Measurements from ENCODE around the gene TK1. TPM values are rescaled to one million over a fixed set of nuclear protein-coding genes. Genes with fewer than 3 reads are reported as not detected.
A peak's percentile ranks its signal among the peaks of the same experiment; 100 is the strongest.

TK1 gene
- total and polyA plus RNA-seq, 12 donors: 1.3 to 11.6 (median 2.5) TPM

- DNase-seq: peak; percentile 66 to 89 (median 82)
- Histone ChIP-seq H3K27me3 (no peaks in the 10 kb centered on the region), H3K9me3 (replicated peaks in 1 of 3) (no peaks in the 10 kb centered on the region), H3K27ac (peak overlapping the region in 4 of 5 donors; percentile 51 to 83 (median 79)), H3K4me1 (replicated peaks in 1 of 2) (peaks cover 22 to 39% of the 10 kb centered on the region in 2 donors), H3K36me3 (replicated peaks in 1 of 2) (peaks cover 0 to 7% of the 10 kb centered on the region in 2 donors), H3K4me3 (peak overlapping the region; percentile 18 to 75 (median 55))
- intact Hi-C loops (cut with DNase I): no loop called here
- TF ChIP-seq POLR2A (IDR thresholded peaks at IDR 0.05) (no peak), CTCF (IDR thresholded peaks at IDR 0.05) (no peak)
- WGBS, 4 donors: 6 to 26% (median 8%) methylated on average over 6 to 38 of the region's 38 CpGs; no CpG with 5 or more reads in 1 of the 4 donors
Measured at GRCh38 chr17:78168903-78169793, 17.7 kb downstream of the TK1 start.

- 0 to 10% (median 0%) methylated on average over 2 to 82 of the region's 84 CpGs for WGBS, 4 donors
- Histone ChIP-seq H3K27ac (peak within 1 kb of the TSS in 4 of 5 donors; percentile 51 to 83 (median 79)), H3K4me1 (replicated peaks in 1 of 2) (peaks cover 18 to 31% of the 10 kb centered on the region in 2 donors), H3K4me3 (peak within 1 kb of the TSS; percentile 18 to 75 (median 55)), H3K36me3 (replicated peaks in 1 of 2) (peaks cover 0 to 7% of the 10 kb centered on the region in 2 donors), H3K9me3 (replicated peaks in 1 of 3) (no peaks in the 10 kb centered on the region), H3K27me3 (no peaks in the 10 kb centered on the region)
- DNase-seq: peak; percentile 78 to 87 (median 85)
- intact Hi-C loops (cut with DNase I): no loop called here
- TF ChIP-seq POLR2A (IDR thresholded peaks at IDR 0.05) (peak; percentile 78 to 83), CTCF (IDR thresholded peaks at IDR 0.05) (no peak)
Measured at GRCh38 chr17:78168242-78168902, 18.5 kb downstream of the TK1 start, which contains the start of gene SYNGR2. Gene SYNGR2 (plus strand): TSS chr17:78168581. CDS start chr17:78168617, 36 bp downstream.

GRCh38 chr17:78166416-78166815 lies 20.4 kb downstream of the TK1 start:
- H3K27me3 ChIP-seq: no peaks in the 10 kb centered on the region
- peaks cover 10 to 14% of the 10 kb centered on the region in 2 donors for H3K4me1 ChIP-seq (replicated peaks in 1 of 2)
- no peak overlapping the region for H3K27ac ChIP-seq
- H3K9me3 ChIP-seq (replicated peaks in 1 of 3): no peaks in the 10 kb centered on the region
- no peak overlapping the region for H3K4me3 ChIP-seq
- no peak for TF ChIP-seq POLR2A (IDR thresholded peaks at IDR 0.05)
- no peak for TF ChIP-seq CTCF (IDR thresholded peaks at IDR 0.05)
- intact Hi-C loops (cut with DNase I): no loop called here
- no peak for DNase-seq
- 54 to 79% (median 72%) methylated on average over 4 to 6 of the region's 6 CpGs for WGBS, 4 donors
- no peaks in the 10 kb centered on the region for H3K36me3 ChIP-seq (replicated peaks in 1 of 2)
